ENCODE data around the gene ZSWIM4. TPM values are rescaled to one million over a fixed set of nuclear protein-coding genes. Genes with fewer than 3 reads are reported as not detected.
A peak's percentile ranks its signal among the peaks of the same experiment; 100 is the strongest.

ZSWIM4 gene
- total and polyA plus RNA-seq, 10 of the 15 experiments (the other 5 are each of a cell fraction or from before 2014, with no cell fraction given), result 0.73 to 11.1 (median 1.8) TPM; not detected in 2

DNA sequence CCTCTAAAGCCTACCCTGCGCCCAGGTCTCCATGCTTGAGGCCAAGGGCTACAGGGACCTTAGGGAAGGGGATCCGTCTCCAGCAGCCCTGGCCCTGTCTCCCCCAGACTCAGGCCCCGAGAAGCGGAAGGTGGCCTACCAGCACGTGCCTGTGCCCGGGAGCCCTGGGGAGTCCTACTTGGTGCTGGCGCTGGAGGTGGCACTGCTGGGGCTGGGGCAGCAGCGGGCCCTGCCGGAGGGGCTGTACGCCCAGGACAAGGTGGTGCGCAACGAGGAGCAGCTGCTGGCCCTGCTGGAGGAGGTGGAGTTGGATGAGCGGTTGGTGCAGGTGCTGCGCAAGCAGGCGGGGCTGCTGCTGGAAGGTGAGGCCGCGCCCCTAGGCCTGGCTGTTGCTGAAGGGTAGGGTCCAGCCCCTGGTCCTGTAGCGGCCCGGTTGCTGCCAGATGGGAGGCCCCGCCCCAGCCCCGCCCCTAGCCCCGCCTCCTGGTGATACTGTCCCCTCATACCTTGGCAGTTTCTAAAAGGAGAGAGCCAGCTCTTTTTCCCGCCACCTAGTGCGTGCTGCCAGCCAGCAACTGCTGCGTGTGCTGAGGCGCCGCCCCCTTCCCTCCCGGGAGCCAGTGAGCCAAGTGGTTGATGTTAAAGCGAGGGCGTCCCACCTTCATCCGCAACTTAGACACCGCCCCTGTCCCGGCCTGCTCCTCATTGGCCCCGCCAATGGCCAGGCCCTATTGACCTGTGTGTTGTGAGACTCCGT lies 22.6 kb downstream of the ZSWIM4 start:
- TF ChIP-seq SMARCA5 (IDR thresholded peaks at IDR 0.05), result no peak
- 0 out of 2 replicates have a peak, but pooled peaks have one; percentile 35 for TF ChIP-seq POLR2A (IDR thresholded peaks at IDR 0.05; ENCODE audit: low read depth, low read length)
- Histone ChIP-seq H3K36me3 (ENCODE audit: control insufficient read depth in 2 of 2, insufficient read depth in 2 of 2, low read length in 1 of 2) (0 out of 4 replicates have a peak, but pooled peaks cover 0 to 3% of the 10 kb centered on the region in 2 experiments), H3K79me2 (ENCODE audit: control insufficient read depth, insufficient read depth, low read length) (no peaks in the 10 kb centered on the region), H4K20me1 (ENCODE audit: control insufficient read depth, insufficient read depth) (no peaks in the 10 kb centered on the region), H3K9me3 (replicated peaks; ENCODE audit: control insufficient read depth, insufficient read depth, low read length) (no peaks in the 10 kb centered on the region), H3K9ac (ENCODE audit: control insufficient read depth, insufficient read depth, low read length) (no peak overlapping the region; the same call in 1 of the 2 replicates), H3K4me1 (ENCODE audit: control insufficient read depth, insufficient read depth, low read length) (no peaks in the 10 kb centered on the region), H3K27me3 (replicated peaks in 1 of 2; ENCODE audit: control insufficient read depth in 2 of 2, insufficient read depth in 2 of 2, low read length in 1 of 2) (no peaks in the 10 kb centered on the region), H3K4me2 (ENCODE audit: control insufficient read depth, insufficient read depth) (peak overlapping the region; percentile 55), H3K27ac (ENCODE audit: control insufficient read depth, insufficient read depth) (no peak overlapping the region; the same call in 1 of the 2 replicates), H3K4me3 (no peak overlapping the region), H2AFZ (ENCODE audit: control insufficient read depth, low read depth, low read length) (no peak overlapping the region; the same call in 1 of the 2 replicates)
- no TSS peak for BruUV-seq (replicated peaks)
- ChIA-PET POLR2A (no interaction called here), RAD21 (ENCODE audit: unreplicated experiment) (no interaction called here), SMC1A (ENCODE audit: uncharacterized antibody, unreplicated experiment) (no interaction called here), CTCF (no interaction called here)
- 96% methylated on average over 29 of the region's 35 CpGs for WGBS (ENCODE audit: insufficient coverage, insufficient replicate concordance, low lambda C conversion rate, missing lambda C conversion rate)
- intact Hi-C loops (cut with micrococcal nuclease; ENCODE audit: unreplicated experiment) (no loop called here), in situ Hi-C loops (cut with MboI) (no loop called here)
- ATAC-seq (no peak), FAIRE-seq (no peak), DNase-seq (ENCODE audit: low read depth, low spot score) (no peak)

DNA sequence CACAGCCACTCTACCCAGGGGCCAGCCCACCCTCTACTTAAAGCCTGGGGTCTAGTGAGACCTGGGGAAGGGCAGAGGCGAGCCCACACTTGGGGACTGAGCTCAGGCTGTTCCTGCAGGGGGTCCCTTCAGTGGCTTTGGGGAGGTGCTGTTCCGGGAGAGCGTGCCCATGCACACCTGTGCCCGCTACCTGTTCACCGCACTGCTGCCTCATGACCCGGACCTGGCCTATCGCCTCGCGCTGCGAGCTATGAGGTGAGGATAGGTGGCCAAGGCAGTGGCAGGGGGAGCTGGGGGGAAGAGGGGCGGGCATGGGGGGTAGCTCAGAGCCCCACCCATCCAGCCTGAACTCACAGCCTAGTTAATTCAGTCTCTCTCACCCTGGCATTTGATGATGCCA lies 24.0 kb downstream of the ZSWIM4 start:
- Histone ChIP-seq H3K4me2 (ENCODE audit: control insufficient read depth, insufficient read depth) (no peak overlapping the region), H3K27ac (ENCODE audit: control insufficient read depth, insufficient read depth) (no peak overlapping the region), H3K79me2 (ENCODE audit: control insufficient read depth, insufficient read depth, low read length) (no peaks in the 10 kb centered on the region), H3K9ac (ENCODE audit: control insufficient read depth, insufficient read depth, low read length) (no peak overlapping the region), H3K4me1 (ENCODE audit: control insufficient read depth, insufficient read depth, low read length) (no peaks in the 10 kb centered on the region), H3K9me3 (replicated peaks; ENCODE audit: control insufficient read depth, insufficient read depth, low read length) (no peaks in the 10 kb centered on the region), H4K20me1 (ENCODE audit: control insufficient read depth, insufficient read depth) (no peaks in the 10 kb centered on the region), H3K36me3 (ENCODE audit: control insufficient read depth in 2 of 2, insufficient read depth in 2 of 2, low read length in 1 of 2) (0 out of 4 replicates have a peak, but pooled peaks cover 0 to 3% of the 10 kb centered on the region in 2 experiments), H2AFZ (ENCODE audit: control insufficient read depth, low read depth, low read length) (no peak overlapping the region), H3K4me3 (no peak overlapping the region), H3K27me3 (replicated peaks in 1 of 2; ENCODE audit: control insufficient read depth in 2 of 2, insufficient read depth in 2 of 2, low read length in 1 of 2) (no peaks in the 10 kb centered on the region)
- in situ Hi-C loops (cut with MboI), result no loop called here
- FAIRE-seq (no peak), ATAC-seq (no peak), DNase-seq (ENCODE audit: low read depth, low spot score) (no peak)
- RAD21 ChIA-PET (ENCODE audit: unreplicated experiment), result no interaction called here
- POLR2A ChIA-PET, result interaction anchor here (0.9 kb wide), 1 partner anchor 25 kb away, joined by 3 read pairs; the partner anchor contains the start of gene ZSWIM4
- SMC1A ChIA-PET (ENCODE audit: uncharacterized antibody, unreplicated experiment), result no interaction called here
- WGBS (ENCODE audit: insufficient coverage, insufficient replicate concordance, low lambda C conversion rate, missing lambda C conversion rate), result 91% methylated on average over 8 of the region's 11 CpGs
- CTCF ChIA-PET, result interaction anchor here (1.0 kb wide), 1 partner anchor 43 kb away, joined by 3 read pairs; no protein-coding TSS in a partner anchor
- intact Hi-C loops (cut with micrococcal nuclease; ENCODE audit: unreplicated experiment), result no loop called here
- BruUV-seq (replicated peaks), result no TSS peak
- TF ChIP-seq YY1 (IDR thresholded peaks at IDR 0.05; ENCODE audit: low read depth, low read length), result no peak
- TF ChIP-seq EED (IDR thresholded peaks at IDR 0.05; ENCODE audit: low read depth), result no peak
- TF ChIP-seq CHD2 (IDR thresholded peaks at IDR 0.05; ENCODE audit: borderline replicate concordance, low read depth, low read length), result no peak
- TF ChIP-seq SMC3 (IDR thresholded peaks at IDR 0.05; ENCODE audit: borderline replicate concordance, low read length), result no peak
- TF ChIP-seq JUNB (IDR thresholded peaks at IDR 0.05), result no peak
- TF ChIP-seq SREBF1 (IDR thresholded peaks at IDR 0.05; ENCODE audit: low read length), result no peak
- no peak for TF ChIP-seq SREBF2 (IDR thresholded peaks at IDR 0.05; ENCODE audit: low read length)
- TF ChIP-seq MYC (IDR thresholded peaks at IDR 0.05; ENCODE audit: insufficient read depth, insufficient read length, insufficient replicate concordance, low read length, severe bottlenecking), result no peak
- no peak for TF ChIP-seq MTA3 (IDR thresholded peaks at IDR 0.05; ENCODE audit: borderline replicate concordance, low read length)
- TF ChIP-seq, protein P1, sequence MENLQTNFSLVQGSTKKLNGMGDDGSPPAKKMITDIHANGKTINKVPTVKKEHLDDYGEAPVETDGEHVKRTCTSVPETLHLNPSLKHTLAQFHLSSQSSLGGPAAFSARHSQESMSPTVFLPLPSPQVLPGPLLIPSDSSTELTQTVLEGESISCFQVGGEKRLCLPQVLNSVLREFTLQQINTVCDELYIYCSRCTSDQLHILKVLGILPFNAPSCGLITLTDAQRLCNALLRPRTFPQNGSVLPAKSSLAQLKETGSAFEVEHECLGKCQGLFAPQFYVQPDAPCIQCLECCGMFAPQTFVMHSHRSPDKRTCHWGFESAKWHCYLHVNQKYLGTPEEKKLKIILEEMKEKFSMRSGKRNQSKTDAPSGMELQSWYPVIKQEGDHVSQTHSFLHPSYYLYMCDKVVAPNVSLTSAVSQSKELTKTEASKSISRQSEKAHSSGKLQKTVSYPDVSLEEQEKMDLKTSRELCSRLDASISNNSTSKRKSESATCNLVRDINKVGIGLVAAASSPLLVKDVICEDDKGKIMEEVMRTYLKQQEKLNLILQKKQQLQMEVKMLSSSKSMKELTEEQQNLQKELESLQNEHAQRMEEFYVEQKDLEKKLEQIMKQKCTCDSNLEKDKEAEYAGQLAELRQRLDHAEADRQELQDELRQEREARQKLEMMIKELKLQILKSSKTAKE (IDR thresholded peaks at IDR 0.05; ENCODE audit: low read depth, poor library complexity, severe bottlenecking), result no peak
- TF ChIP-seq EP300 (IDR thresholded peaks at IDR 0.05; ENCODE audit: borderline replicate concordance in 1 of 2, control insufficient read depth in 1 of 2, low read depth in 2 of 2, low read length in 2 of 2), result no peak

Data from GM12878 (cell line).